ENCODE measurements around the gene DHX16. TPM values are rescaled to one million over a fixed set of nuclear protein-coding genes. Genes with fewer than 3 reads are reported as not detected.
A peak's percentile ranks its signal among the peaks of the same experiment; 100 is the strongest.

DHX16 gene
- total RNA-seq, 4 donors from 2014 or later = 11.4 to 26.6 (median 24.4) TPM

DNA sequence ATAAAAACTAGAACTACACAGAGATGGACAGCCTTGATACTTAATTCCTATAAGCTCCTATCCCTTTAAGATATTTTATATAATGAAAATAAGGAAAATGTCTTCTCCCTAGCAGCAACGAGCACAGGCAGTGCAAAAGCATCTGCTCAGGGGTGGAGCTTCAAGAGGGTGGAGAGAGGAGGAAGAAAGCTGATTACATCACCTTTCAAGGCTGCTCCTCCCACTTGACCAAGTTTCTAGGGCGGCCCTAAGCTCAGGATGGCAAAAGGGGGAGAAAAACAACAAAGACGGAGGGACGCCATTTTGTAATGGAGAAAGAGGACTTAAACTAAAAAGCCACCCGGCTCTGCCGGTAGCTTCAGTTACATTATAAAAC, 58.0 kb downstream of the DHX16 start:
- Histone ChIP-seq H3K9me3 (no peaks in the 10 kb centered on the region), H3K36me3 (peaks cover 0 to 26% (median 5%) of the 10 kb centered on the region in 3 donors), H3K4me1 (peaks cover 6 to 67% (median 30%) of the 10 kb centered on the region in 3 donors), H3K27ac (peak overlapping the region; percentile 84 to 98 (median 96)), H3K27me3 (no peaks in the 10 kb centered on the region), H3K4me3 (peak overlapping the region; percentile 61 to 92 (median 74))
- intact Hi-C loops (cut with DNase I) = no loop called here
- peak in 2 of 4 donors; percentile 83 to 89 for TF ChIP-seq POLR2A (IDR thresholded peaks at IDR 0.05)
- TF ChIP-seq, protein P1, sequence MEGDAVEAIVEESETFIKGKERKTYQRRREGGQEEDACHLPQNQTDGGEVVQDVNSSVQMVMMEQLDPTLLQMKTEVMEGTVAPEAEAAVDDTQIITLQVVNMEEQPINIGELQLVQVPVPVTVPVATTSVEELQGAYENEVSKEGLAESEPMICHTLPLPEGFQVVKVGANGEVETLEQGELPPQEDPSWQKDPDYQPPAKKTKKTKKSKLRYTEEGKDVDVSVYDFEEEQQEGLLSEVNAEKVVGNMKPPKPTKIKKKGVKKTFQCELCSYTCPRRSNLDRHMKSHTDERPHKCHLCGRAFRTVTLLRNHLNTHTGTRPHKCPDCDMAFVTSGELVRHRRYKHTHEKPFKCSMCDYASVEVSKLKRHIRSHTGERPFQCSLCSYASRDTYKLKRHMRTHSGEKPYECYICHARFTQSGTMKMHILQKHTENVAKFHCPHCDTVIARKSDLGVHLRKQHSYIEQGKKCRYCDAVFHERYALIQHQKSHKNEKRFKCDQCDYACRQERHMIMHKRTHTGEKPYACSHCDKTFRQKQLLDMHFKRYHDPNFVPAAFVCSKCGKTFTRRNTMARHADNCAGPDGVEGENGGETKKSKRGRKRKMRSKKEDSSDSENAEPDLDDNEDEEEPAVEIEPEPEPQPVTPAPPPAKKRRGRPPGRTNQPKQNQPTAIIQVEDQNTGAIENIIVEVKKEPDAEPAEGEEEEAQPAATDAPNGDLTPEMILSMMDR (IDR thresholded peaks at IDR 0.05) = no peak
- DNase-seq = peak; percentile 64
- WGBS, 2 donors = 0% methylated on average over 6 of the region's 6 CpGs

DNA sequence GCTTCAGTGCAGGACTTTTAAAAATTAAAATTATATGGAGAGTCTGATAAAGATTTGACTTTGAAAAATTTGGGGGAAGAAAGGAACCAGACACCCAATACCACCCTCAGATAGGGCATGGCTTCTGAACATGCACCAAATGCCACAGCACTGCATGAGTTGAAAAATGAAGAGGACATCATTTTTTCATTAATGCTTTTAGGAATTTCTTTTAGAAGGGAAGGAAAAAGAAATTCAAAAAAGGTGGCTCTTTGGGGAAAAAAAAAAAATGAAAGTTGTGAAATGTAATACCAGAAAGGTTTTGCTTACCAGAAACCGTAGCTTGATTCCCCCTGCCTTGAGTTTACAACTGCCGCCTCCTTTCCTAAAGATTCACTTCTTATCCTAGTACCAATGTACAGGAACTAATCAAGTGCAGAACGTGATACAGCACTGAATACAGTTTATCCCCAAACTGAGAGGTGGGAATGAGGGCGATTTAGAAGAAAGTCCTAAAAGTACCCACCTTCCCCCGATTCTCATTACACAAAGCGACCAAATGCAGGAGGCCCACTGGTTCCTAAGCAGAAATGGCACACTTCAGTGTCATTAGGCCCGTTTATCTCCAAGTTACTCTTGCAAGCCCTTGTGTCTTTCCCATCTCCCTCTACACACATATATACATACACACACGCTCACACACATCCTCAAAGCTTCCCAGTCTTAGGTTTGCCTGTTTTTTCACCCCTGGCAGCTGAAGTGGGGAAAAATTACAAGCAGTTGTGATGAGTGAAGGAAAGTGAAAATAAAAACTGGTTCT, 58.6 kb downstream of the DHX16 start:
- Histone ChIP-seq H3K4me3 (peak overlapping the region; percentile 7 to 92 (median 62)), H3K27me3 (no peaks in the 10 kb centered on the region), H3K4me1 (peaks cover 6 to 68% (median 30%) of the 10 kb centered on the region in 3 donors), H3K9me3 (no peaks in the 10 kb centered on the region), H3K36me3 (peaks cover 0 to 26% (median 3%) of the 10 kb centered on the region in 3 donors), H3K27ac (peak overlapping the region; percentile 84 to 98 (median 96))
- 20 to 23% methylated on average over 8 of the region's 8 CpGs for WGBS, 2 donors
- no peak for DNase-seq
- TF ChIP-seq, protein P1 (IDR thresholded peaks at IDR 0.05) = no peak
- no peak for TF ChIP-seq POLR2A (IDR thresholded peaks at IDR 0.05)
- intact Hi-C loops (cut with DNase I) = no loop called here

DNA sequence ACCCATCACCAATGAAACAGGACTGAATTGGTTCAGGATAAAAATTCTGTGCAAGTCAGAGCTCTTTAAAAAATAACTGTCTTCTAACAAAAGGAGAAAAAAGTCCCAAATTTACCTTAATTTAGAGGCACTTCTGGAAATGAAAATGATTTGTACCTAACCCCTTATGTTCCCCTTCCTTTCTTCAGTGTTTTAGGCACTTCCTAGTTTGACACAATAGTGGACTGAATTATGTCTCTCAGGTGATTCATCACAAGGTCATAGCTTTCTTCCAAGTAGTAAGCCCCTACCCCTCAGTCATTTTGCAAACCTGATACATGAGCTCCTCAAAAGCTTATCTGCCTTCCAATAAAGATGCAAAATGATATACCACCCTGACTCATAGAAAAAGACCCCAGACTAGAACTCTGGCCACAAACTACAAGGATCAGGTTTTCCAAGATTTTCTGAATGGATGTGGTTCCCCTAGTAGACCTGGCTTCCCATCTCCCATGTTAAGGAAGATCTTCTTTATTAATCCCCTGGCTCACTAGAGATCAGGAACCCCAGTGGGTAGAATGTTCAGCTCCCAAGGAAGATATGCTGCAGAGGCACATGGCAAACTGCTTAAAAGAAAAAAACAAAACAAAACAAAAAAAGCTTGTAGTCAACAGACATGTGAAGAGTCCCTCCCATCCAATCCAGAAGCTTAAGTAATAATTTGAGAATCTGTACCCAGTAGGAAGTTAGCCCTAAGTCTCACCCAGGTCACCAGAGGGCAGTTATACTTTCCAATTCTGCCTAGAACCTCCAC, 59.4 kb downstream of the DHX16 start:
- H3K4me1 ChIP-seq = peaks cover 3 to 66% (median 24%) of the 10 kb centered on the region in 3 donors
- H3K27ac ChIP-seq = peak overlapping the region; percentile 45 to 98 (median 96)
- peak in 1 of 4 donors; percentile 11 for TF ChIP-seq POLR2A (IDR thresholded peaks at IDR 0.05)
- TF ChIP-seq, protein P1 (IDR thresholded peaks at IDR 0.05) = no peak
- H3K9me3 ChIP-seq = no peaks in the 10 kb centered on the region
- no peaks in the 10 kb centered on the region for H3K27me3 ChIP-seq
- no peak for DNase-seq
- H3K4me3 ChIP-seq = peak overlapping the region in 2 of 4 donors; percentile 61 to 92
- intact Hi-C loops (cut with DNase I) = no loop called here
- peaks cover 0 to 33% (median 10%) of the 10 kb centered on the region in 3 donors for H3K36me3 ChIP-seq

DNA sequence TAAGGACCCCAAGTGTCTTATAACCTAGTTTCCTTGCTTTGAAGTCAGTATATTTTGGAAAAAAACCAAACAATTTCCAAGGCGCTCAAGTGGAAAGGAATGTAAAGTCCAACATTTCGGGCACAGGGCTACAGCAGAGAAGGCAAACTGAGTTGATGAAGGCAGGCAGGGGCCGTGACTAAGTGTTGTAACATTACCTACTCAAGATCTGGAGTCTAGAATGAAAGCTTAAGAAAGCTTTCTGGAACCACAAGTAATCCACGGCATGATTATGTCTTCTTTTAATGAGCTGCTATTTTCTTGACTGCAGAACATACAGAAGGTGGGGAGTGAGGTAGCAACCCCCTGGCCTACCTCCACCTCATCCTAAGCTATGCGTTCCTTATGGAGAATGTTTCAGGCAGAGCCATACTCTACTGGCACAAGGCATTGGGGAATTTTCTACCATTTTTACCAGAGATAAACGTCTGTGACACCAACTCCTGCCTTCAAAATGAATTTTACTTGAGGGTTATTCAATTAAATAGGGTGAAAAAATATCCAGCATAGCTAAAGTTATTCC, 60.0 kb downstream of the DHX16 start:
- WGBS, 2 donors = 35 to 42% methylated on average over 6 of the region's 6 CpGs
- H3K36me3 ChIP-seq = peaks cover 0 to 39% (median 16%) of the 10 kb centered on the region in 3 donors
- H3K27ac ChIP-seq = peak overlapping the region; percentile 16 to 97 (median 70)
- intact Hi-C loops (cut with DNase I) = no loop called here
- H3K4me3 ChIP-seq = no peak overlapping the region
- H3K27me3 ChIP-seq = no peaks in the 10 kb centered on the region
- no peaks in the 10 kb centered on the region for H3K9me3 ChIP-seq
- DNase-seq = no peak
- peak in 1 of 4 donors; percentile 8 for TF ChIP-seq POLR2A (IDR thresholded peaks at IDR 0.05)
- TF ChIP-seq, protein P1 (IDR thresholded peaks at IDR 0.05) = no peak
- peaks cover 0 to 61% (median 22%) of the 10 kb centered on the region in 3 donors for H3K4me1 ChIP-seq
